ENCODE measurements around the gene SMIM34.
"Not testable (repeated sequence)": the region's sequence is repeated elsewhere in the genome, so short reads cannot be mapped to it uniquely, and the experiment has no call there.

SMIM34 gene

DNA sequence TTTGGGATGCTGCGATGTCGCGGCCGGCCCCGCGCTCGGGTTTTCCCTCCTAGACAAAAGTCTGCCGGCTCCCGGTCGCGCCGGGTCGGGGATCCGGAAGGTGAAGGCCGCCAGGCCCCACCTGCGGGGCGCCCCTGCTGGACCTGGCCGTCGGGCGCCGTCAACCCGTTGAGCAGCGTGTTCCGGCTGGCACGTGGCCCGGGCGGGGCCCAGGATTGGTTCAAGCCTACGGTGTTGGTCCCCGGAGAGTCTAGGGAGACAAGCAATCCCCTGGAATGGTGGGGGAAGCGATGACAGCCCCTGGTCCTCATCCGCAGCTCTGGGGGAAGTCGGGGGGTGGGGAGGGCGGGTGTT is 48.2 kb downstream of the SMIM34 start:
- in situ Hi-C loops (cut with MboI; ENCODE audit: low sequenced_read_pairs, unreplicated experiment) = not testable (repeated sequence)

DNA sequence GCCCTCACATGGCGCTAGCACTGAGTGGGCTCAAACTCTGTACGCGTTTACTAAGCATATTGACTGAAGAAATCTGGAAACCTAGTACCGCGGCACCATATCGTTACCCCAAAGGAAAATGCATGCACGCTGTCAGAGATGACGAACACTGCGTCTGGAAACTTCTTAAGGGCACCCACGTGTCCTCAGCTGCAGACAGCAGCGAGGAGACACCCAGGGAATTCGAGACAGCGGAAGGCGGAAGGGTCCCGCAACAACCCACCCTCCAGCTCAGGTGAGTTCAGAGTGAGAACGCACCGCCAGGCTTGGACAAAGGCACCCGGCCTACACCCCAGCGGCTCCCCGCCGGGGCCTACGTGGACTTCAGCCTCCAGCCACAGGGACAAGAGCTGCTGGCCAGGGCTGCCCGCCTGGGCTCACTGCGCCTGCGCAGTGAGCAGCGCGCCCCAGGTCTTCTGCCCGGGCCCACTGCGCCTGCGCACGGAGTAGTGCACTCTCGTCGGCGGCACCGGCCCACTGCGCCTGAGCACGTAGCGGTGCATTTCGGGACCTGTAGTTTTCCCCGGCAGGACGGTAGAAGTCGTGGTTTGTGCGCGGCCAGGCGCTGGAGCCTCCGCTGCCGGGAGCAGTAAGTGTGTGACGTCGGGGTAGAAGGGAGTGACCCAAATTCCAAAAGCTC is 48.7 kb downstream of the SMIM34 start, which contains the start of gene SMIM11:
SMIM11 (plus strand) TSS at position 568 of the 679 bp plus-strand sequence. CDS start 3,998 bp downstream, outside the sequence.
- DNase-seq (ENCODE audit: low spot score); in situ Hi-C loops (cut with MboI; ENCODE audit: low sequenced_read_pairs, unreplicated experiment): not testable (repeated sequence)

More for the DNA sequence above, 48.2 kb downstream of the SMIM34 start:
- not testable (repeated sequence) for DNase-seq (ENCODE audit: low spot score)

DNA sequence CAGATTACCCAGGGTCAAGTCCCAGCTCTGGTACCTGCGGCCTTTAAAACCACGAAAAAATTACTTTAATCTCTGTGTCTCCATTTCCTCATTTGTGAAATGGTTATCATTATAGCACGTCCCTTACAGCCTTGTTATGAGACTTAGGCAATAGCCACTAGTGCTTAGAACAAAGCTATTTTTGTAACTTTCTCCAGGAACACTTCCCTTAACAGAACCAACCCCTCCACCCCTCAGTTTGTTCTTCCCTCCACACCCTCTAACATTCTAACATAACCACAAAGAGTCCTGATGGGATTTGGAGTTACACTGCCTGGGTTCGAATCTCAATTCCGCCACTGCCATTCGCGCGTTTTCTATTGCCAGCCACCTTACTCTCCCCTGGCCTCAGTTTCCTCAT is 49.3 kb downstream of the SMIM34 start:
- in situ Hi-C loops (cut with MboI; ENCODE audit: low sequenced_read_pairs, unreplicated experiment); DNase-seq (ENCODE audit: low spot score): not testable (repeated sequence)

DNA sequence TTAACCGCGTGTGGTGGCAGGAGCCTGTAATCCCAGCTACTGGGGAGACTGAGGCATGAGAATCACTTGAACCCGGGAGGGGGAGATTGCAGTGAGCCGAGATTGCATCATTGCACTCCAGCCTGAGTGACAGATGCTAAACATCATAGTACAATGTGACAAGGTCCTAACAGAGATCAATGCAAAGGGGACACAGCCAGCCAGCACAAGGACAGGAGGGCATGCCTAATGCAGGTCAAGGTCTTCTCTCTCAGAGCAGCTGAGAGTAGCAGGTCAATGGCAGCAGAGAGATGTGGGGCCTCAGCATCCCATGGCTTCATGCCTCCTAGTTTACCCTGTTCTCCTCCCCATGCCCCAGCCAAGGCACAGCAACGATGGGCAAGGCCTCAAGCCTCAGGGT is 51.4 kb downstream of the SMIM34 start:
- in situ Hi-C loops (cut with MboI; ENCODE audit: low sequenced_read_pairs, unreplicated experiment) = no loop called here
- no peak for DNase-seq (ENCODE audit: low spot score)
- TF ChIP-seq, protein P1, sequence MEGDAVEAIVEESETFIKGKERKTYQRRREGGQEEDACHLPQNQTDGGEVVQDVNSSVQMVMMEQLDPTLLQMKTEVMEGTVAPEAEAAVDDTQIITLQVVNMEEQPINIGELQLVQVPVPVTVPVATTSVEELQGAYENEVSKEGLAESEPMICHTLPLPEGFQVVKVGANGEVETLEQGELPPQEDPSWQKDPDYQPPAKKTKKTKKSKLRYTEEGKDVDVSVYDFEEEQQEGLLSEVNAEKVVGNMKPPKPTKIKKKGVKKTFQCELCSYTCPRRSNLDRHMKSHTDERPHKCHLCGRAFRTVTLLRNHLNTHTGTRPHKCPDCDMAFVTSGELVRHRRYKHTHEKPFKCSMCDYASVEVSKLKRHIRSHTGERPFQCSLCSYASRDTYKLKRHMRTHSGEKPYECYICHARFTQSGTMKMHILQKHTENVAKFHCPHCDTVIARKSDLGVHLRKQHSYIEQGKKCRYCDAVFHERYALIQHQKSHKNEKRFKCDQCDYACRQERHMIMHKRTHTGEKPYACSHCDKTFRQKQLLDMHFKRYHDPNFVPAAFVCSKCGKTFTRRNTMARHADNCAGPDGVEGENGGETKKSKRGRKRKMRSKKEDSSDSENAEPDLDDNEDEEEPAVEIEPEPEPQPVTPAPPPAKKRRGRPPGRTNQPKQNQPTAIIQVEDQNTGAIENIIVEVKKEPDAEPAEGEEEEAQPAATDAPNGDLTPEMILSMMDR (IDR thresholded peaks at IDR 0.05; ENCODE audit: borderline replicate concordance, control extremely low read depth, extremely low read depth, insufficient read depth, missing control alignments) = no peak

DNA sequence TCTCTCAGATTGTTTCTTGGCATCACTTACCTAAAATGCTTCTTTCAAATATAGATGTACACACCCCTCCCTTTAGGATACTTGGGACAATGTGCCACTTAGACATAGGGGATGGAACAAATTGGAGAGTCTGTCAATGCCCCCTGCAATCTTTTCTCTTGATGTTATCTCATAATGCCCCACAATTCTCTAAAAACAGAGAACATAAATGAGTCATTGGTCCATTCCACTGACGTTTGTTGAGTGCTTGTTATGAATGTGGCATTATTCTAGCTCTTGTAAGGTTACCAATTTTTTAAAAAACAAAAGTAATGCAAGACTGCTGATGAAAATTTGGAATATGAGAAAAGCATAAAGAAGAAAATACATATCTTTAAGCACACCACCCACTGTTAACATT is 54.0 kb downstream of the SMIM34 start:
- no peak for DNase-seq (ENCODE audit: low spot score)
- in situ Hi-C loops (cut with MboI; ENCODE audit: low sequenced_read_pairs, unreplicated experiment) = no loop called here
- TF ChIP-seq, protein P1 (IDR thresholded peaks at IDR 0.05; ENCODE audit: borderline replicate concordance, control extremely low read depth, extremely low read depth, insufficient read depth, missing control alignments) = no peak

Measured in GM13976 (cell line).